H1 (cell line): ENCODE measurements around the gene SELENOO.

Experiments
- BACH1 ChIP-seq: IDR thresholded peaks from 2 replicates; pipeline ENCODE4 v1.6.1; 2012; ENCODE audit warnings: low read length, improper control_type of control experiment
- BCL11A ChIP-seq, 2 experiments: IDR thresholded peaks; one replicate each; pipeline ENCODE4 v1.6.1; 2011; ENCODE audit warnings: low read depth in 2 of 2, low read length in 2 of 2, mild to moderate bottlenecking in 2 of 2
- CEBPB ChIP-seq: IDR thresholded peaks from 2 replicates; pipeline ENCODE4 v1.6.1; 2012; ENCODE audit warnings: low read depth, low read length
- CHD1 ChIP-seq: IDR thresholded peaks from 2 replicates; pipeline ENCODE4 v1.6.1; 2012; ENCODE audit warnings: low read depth, low read length, improper control_type of control experiment
- EP300 ChIP-seq, 2 experiments: IDR thresholded peaks; 1 replicate in 1 of 2; 2 replicates in 1 of 2; pipeline ENCODE4 v1.6.1; 2011 to 2012; ENCODE audit warnings: low read depth in 2 of 2, low read length in 2 of 2, mild to moderate bottlenecking in 2 of 2, borderline replicate concordance in 1 of 2, inconsistent platforms in 1 of 2, moderate library complexity in 1 of 2
- EZH2 ChIP-seq: fragments of 200-600 bp; sonication (generic); IDR thresholded peaks from 2 replicates; pipeline ENCODE4 v1.7.1; 2012; ENCODE audit warnings: low read depth, mild to moderate bottlenecking, moderate library complexity, low read length, inconsistent platforms; ENCODE audit not compliant: severe bottlenecking
- HDAC2 ChIP-seq, 2 experiments: fragments of 300-600 bp in 1 of 2; sonication (generic) in 1 of 2; IDR thresholded peaks; 2 replicates each; pipeline ENCODE4 v1.6.1; 2011 to 2012; ENCODE audit warnings: low read depth in 2 of 2, low read length in 2 of 2, mild to moderate bottlenecking in 2 of 2, moderate library complexity in 2 of 2, borderline replicate concordance in 1 of 2, inconsistent platforms in 1 of 2
- HDAC6 ChIP-seq: IDR thresholded peaks from one replicate; pipeline ENCODE4 v1.7.1; 2012; ENCODE audit warnings: low read depth, mild to moderate bottlenecking, inconsistent platforms, low read length, moderate library complexity
- POLR2A ChIP-seq, 2 experiments: IDR thresholded peaks; 1 replicate in 1 of 2; 2 replicates in 1 of 2; pipeline ENCODE4 v1.6.1; 2011; ENCODE audit warnings: low read depth in 2 of 2, low read length in 2 of 2, mild to moderate bottlenecking in 2 of 2; ENCODE audit errors: control extremely low read depth in 1 of 2
- SIN3A ChIP-seq, 2 experiments: IDR thresholded peaks in 1 of 2; conservative IDR thresholded peaks in 1 of 2; 2 replicates each; pipeline ENCODE4 v1.6.1; 2011 to 2012; ENCODE audit warnings: low read length in 2 of 2, improper control_type of control experiment in 1 of 2, low read depth in 1 of 2, mild to moderate bottlenecking in 1 of 2
- SP2 ChIP-seq: IDR thresholded peaks from 2 replicates; pipeline ENCODE4 v1.6.1; 2012; ENCODE audit warnings: mild to moderate bottlenecking, low read length, inconsistent platforms
- TAF7 ChIP-seq: optimal IDR thresholded peaks from 2 replicates; pipeline ENCODE3; 2011; ENCODE audit warnings: low read depth, mild to moderate bottlenecking, inconsistent platforms, low read length, moderate library complexity, borderline replicate concordance
- TF ChIP-seq, protein P1 (sequence below), 3 experiments: IDR thresholded peaks; 1 replicate in 2 of 3; 2 replicates in 1 of 3; pipeline versions ENCODE4 v1.5.1 to v1.6.1; 2011; ENCODE audit warnings: low read length in 3 of 3, mild to moderate bottlenecking in 3 of 3, inconsistent platforms in 2 of 3, low read depth in 1 of 3, moderate library complexity in 1 of 3; ENCODE audit not compliant: insufficient read depth in 1 of 3; ENCODE audit errors: control extremely low read depth in 1 of 3
- TF ChIP-seq, protein P2 (sequence below): IDR thresholded peaks from 2 replicates; pipeline ENCODE4 v1.6.1; 2012; ENCODE audit warnings: inconsistent platforms

DNA sequence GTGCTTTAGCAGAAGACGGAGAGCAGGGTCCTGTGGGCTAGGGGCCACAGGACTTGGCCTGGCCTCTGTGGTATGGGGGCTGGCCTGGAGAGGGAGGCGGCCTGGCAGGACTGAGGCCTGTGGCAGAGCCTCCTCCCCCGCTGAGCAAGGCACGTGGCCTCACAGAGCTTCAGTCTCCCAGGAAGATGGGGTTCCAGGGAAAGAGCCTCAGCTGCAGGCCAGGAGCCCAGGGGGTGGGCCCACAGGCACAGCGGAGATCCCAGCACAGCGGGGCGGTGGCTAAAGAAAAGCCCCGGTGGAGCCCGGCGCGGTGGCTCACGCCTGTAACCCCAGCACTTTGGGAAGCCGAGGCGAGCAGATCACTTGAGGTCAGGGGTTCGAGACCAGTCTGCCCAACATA, 58.5 kb downstream of the SELENOO start:
- TF ChIP-seq SIN3A (conservative IDR thresholded peaks at IDR 0.05 in 1 of 2, IDR thresholded peaks at IDR 0.05 in 1 of 2; ENCODE audit: low read depth in 1 of 2, low read length in 2 of 2) = no peak
- no peak for TF ChIP-seq EP300 (IDR thresholded peaks at IDR 0.05; ENCODE audit: borderline replicate concordance in 1 of 2, low read depth in 2 of 2, low read length in 2 of 2)
- TF ChIP-seq HDAC6 = no peak
- TF ChIP-seq, protein P1, sequence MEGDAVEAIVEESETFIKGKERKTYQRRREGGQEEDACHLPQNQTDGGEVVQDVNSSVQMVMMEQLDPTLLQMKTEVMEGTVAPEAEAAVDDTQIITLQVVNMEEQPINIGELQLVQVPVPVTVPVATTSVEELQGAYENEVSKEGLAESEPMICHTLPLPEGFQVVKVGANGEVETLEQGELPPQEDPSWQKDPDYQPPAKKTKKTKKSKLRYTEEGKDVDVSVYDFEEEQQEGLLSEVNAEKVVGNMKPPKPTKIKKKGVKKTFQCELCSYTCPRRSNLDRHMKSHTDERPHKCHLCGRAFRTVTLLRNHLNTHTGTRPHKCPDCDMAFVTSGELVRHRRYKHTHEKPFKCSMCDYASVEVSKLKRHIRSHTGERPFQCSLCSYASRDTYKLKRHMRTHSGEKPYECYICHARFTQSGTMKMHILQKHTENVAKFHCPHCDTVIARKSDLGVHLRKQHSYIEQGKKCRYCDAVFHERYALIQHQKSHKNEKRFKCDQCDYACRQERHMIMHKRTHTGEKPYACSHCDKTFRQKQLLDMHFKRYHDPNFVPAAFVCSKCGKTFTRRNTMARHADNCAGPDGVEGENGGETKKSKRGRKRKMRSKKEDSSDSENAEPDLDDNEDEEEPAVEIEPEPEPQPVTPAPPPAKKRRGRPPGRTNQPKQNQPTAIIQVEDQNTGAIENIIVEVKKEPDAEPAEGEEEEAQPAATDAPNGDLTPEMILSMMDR (IDR thresholded peaks at IDR 0.05; ENCODE audit: control extremely low read depth in 1 of 3, insufficient read depth in 1 of 3, low read depth in 1 of 3, low read length in 3 of 3) = no peak
- TF ChIP-seq BCL11A (IDR thresholded peaks at IDR 0.05; ENCODE audit: low read depth in 2 of 2, low read length in 2 of 2) = no peak
- TF ChIP-seq CHD1 = no peak
- TF ChIP-seq, protein P2, sequence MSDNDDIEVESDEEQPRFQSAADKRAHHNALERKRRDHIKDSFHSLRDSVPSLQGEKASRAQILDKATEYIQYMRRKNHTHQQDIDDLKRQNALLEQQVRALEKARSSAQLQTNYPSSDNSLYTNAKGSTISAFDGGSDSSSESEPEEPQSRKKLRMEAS = no peak
- TF ChIP-seq HDAC2 (IDR thresholded peaks at IDR 0.05; ENCODE audit: borderline replicate concordance in 1 of 2, low read depth in 2 of 2, low read length in 2 of 2) = no peak
- TF ChIP-seq BACH1 = no peak
- no peak for TF ChIP-seq SP2
- no peak for TF ChIP-seq POLR2A (IDR thresholded peaks at IDR 0.05; ENCODE audit: control extremely low read depth in 1 of 2, low read depth in 2 of 2, low read length in 2 of 2)
- TF ChIP-seq CEBPB = no peak
- no peak for TF ChIP-seq TAF7
- no peak for TF ChIP-seq EZH2
